IMR-90 (cell line): ENCODE data around the gene PDXDC1. TPM values are rescaled to one million over a fixed set of nuclear protein-coding genes. Genes with fewer than 3 reads are reported as not detected.
"Not testable (repeated sequence)": the region's sequence is repeated elsewhere in the genome, so short reads cannot be mapped to it uniquely, and the experiment has no call there.

ENCODE experiments used
- ATAC-seq: fragments of 200-7000 bp; cut with Tn5 transposase; 2 replicates; pipeline ENCODE4 v1.9.1; 2020; ENCODE audit warnings: low read depth, mild to moderate bottlenecking, moderate library complexity
- BruUV-seq: library from RNA; stranded (reverse); fragments of 400-500 nt; replicated peaks from 2 replicates; lab custom pipeline; 2021; lab: Mats Ljungman, UMichigan
- CTCF ChIA-PET: fragments of 300-600 bp; formaldehyde crosslinking; extraction: SDS; loops from one replicate; lab custom pipeline; 2021; ENCODE audit warnings: antibody characterized with exemption; lab: Yijun Ruan, JAX
- POLR2A ChIA-PET: fragments of 300-600 bp; sonication (Branson Sonifier 250); formaldehyde crosslinking; loops from one replicate; lab custom pipeline; 2022; ENCODE audit warnings: antibody characterized with exemption; ENCODE audit not compliant: unreplicated experiment; lab: Charles Lee
- DNase-seq: peaks from one replicate; pipeline ENCODE4 v3.0.0; 2013
- H2AFZ ChIP-seq: replicated peaks from 2 replicates; pipeline ENCODE3; 2013; ENCODE audit warnings: low read length, mild to moderate bottlenecking; ENCODE audit not compliant: poor library complexity
- H2AK5ac ChIP-seq: 2 replicates; pipeline ENCODE4 v1.6.1; 2013; ENCODE audit warnings: low read depth, low read length, inconsistent platforms
- H2AK9ac ChIP-seq: replicated peaks from 2 replicates; pipeline ENCODE3; 2013; ENCODE audit warnings: mild to moderate bottlenecking, low read depth, low read length, moderate library complexity; ENCODE audit not compliant: poor library complexity
- H2BK120ac ChIP-seq: 2 replicates; pipeline ENCODE4 v1.6.1; 2013; ENCODE audit warnings: low read depth, low read length, inconsistent platforms
- H2BK15ac ChIP-seq: 3 replicates; pipeline ENCODE4 v1.6.1; 2013; ENCODE audit warnings: low read depth, low read length, inconsistent platforms
- H2BK20ac ChIP-seq: 2 replicates; pipeline ENCODE4 v1.6.1; 2013; ENCODE audit warnings: low read depth, mild to moderate bottlenecking, inconsistent platforms, low read length, moderate library complexity
- H2BK5ac ChIP-seq: 2 replicates; pipeline ENCODE4 v1.6.1; 2013; ENCODE audit warnings: mild to moderate bottlenecking, low read depth, low read length, inconsistent platforms; ENCODE audit not compliant: poor library complexity, severe bottlenecking
- H3K14ac ChIP-seq: replicated peaks from 2 replicates; pipeline ENCODE4 v1.6.1; 2013; ENCODE audit warnings: low read depth, low read length, inconsistent platforms
- H3K18ac ChIP-seq: 2 replicates; pipeline ENCODE4 v1.6.1; 2013; ENCODE audit warnings: low read depth, low read length, control low read depth
- H3K23ac ChIP-seq: 2 replicates; pipeline ENCODE4 v1.6.1; 2013; ENCODE audit warnings: low read depth, low read length, inconsistent platforms
- H3K27ac ChIP-seq: 2 replicates; pipeline ENCODE4 v1.5.1; 2013; ENCODE audit warnings: mild to moderate bottlenecking, control low read depth, low read length; ENCODE audit not compliant: insufficient read depth
- H3K27me3 ChIP-seq: 2 replicates; pipeline ENCODE4 v1.6.1; 2013; ENCODE audit warnings: low read length; ENCODE audit not compliant: control insufficient read depth, insufficient read depth
- H3K36me3 ChIP-seq: 2 replicates; pipeline ENCODE4 v1.6.1; 2013; ENCODE audit warnings: low read length, mixed read lengths; ENCODE audit not compliant: control insufficient read depth, insufficient read depth
- H3K4ac ChIP-seq: 2 replicates; pipeline ENCODE4 v1.6.1; 2013; ENCODE audit warnings: low read depth, low read length, inconsistent platforms
- H3K4me1 ChIP-seq: 2 replicates; pipeline ENCODE4 v1.6.1; 2013; ENCODE audit warnings: low read length, mixed read lengths; ENCODE audit not compliant: control insufficient read depth, insufficient read depth
- H3K4me2 ChIP-seq: 2 replicates; pipeline ENCODE4 v1.6.1; 2013; ENCODE audit warnings: low read depth, mild to moderate bottlenecking, control low read depth, low read length, moderate library complexity
- H3K4me3 ChIP-seq: 2 replicates; pipeline ENCODE4 v1.5.1; 2013; ENCODE audit warnings: low read depth, mild to moderate bottlenecking, control low read depth, low read length, moderate library complexity; ENCODE audit not compliant: insufficient read depth
- H3K56ac ChIP-seq: 2 replicates; pipeline ENCODE4 v1.6.1; 2013; ENCODE audit warnings: low read length, inconsistent platforms; ENCODE audit not compliant: insufficient read depth; ENCODE audit errors: extremely low read depth
- H3K79me1 ChIP-seq, 2 experiments: 2 replicates each; pipeline ENCODE4 v1.6.1; 2013; ENCODE audit warnings: low read length in 2 of 2, inconsistent platforms in 1 of 2, low read depth in 1 of 2
- H3K9ac ChIP-seq: 2 replicates; pipeline ENCODE4 v1.6.1; 2013; ENCODE audit warnings: low read depth, low read length, control low read depth
- H3K9me1 ChIP-seq: 2 replicates; pipeline ENCODE4 v1.6.1; 2013; ENCODE audit warnings: low read length, inconsistent platforms; ENCODE audit not compliant: insufficient read depth
- H3K9me3 ChIP-seq: 2 replicates; pipeline ENCODE4 v1.6.1; 2013; ENCODE audit warnings: low read length; ENCODE audit not compliant: control insufficient read depth, insufficient read depth
- H4K20me1 ChIP-seq: 2 replicates; pipeline ENCODE4 v1.6.1; 2013; ENCODE audit warnings: low read length, inconsistent platforms; ENCODE audit not compliant: insufficient read depth
- H4K5ac ChIP-seq: 2 replicates; pipeline ENCODE4 v1.6.1; 2013; ENCODE audit warnings: mild to moderate bottlenecking, low read depth, low read length, control low read depth
- H4K8ac ChIP-seq, 2 experiments: 2 replicates each; pipeline ENCODE4 v1.6.1; 2013; ENCODE audit warnings: low read depth in 2 of 2, low read length in 2 of 2, control low read depth in 1 of 2, inconsistent platforms in 1 of 2
- H4K91ac ChIP-seq: 2 replicates; pipeline ENCODE4 v1.6.1; 2013; ENCODE audit warnings: low read depth, low read length, inconsistent platforms; ENCODE audit not compliant: insufficient read depth
- WGBS, 2 experiments: methylation state at CpG; one replicate each; pipeline versions ENCODE4 v1.1.5 to v1.1.7; 2013; ENCODE audit warnings: missing lambda C conversion rate in 2 of 2; ENCODE audit not compliant: insufficient read length in 1 of 2; ENCODE audit errors: extremely low coverage in 2 of 2; 5-methylcytosine and 5-hydroxymethylcytosine counted together
- dilution Hi-C: fragments of 300-500 bp; cut with HindIII; formaldehyde crosslinking; loops from one replicate; pipeline ENCODE4 v1.14.3; 2018; ENCODE audit warnings: low sequenced_read_pairs; ENCODE audit not compliant: unreplicated experiment
- in situ Hi-C: fragments of 300-500 bp; cut with MboI; formaldehyde crosslinking; loops from 3 replicates; pipeline ENCODE4 v1.14.3; 2019; ENCODE audit warnings: low sequenced_read_pairs, inconsistent platforms, mixed read lengths
- intact Hi-C: fragments of 100-400 bp; cut with micrococcal nuclease; formaldehyde crosslinking; loops from 2 replicates; pipeline ENCODE4 v1.10.0; 2022
- polyA plus RNA-seq, 3 experiments: library from polyadenylated mRNA; depleted of rRNA; stranded (reverse); fragments of >200 nt; gene quantifications; 2 replicates each; pipeline ENCODE4 v1.2.3, GENCODE V29; 2012; ENCODE audit warnings: low replicate concordance in 1 of 3
- total RNA-seq: library from RNA; depleted of rRNA; stranded (reverse); fragments of >200 nt; gene quantifications from 2 replicates; pipeline ENCODE4 v1.2.3, GENCODE V29; 2012

Gene PDXDC1
- total and polyA plus RNA-seq, 2 of the 4 experiments (the other 2 are of a cell fraction): 68.7 to 117 TPM

- H3K79me1 ChIP-seq: peaks cover 0 to 22% of the 10 kb centered on the region in 2 experiments; a peak in 2 of 4 replicates
- in situ Hi-C loops, H4K91ac ChIP-seq, H3K18ac ChIP-seq, H3K27ac ChIP-seq, H2BK120ac ChIP-seq, BruUV-seq, H4K5ac ChIP-seq, H3K36me3 ChIP-seq, DNase-seq, H3K9me3 ChIP-seq, H2AK5ac ChIP-seq, H3K14ac ChIP-seq, H3K9ac ChIP-seq, H3K4me2 ChIP-seq, H2BK5ac ChIP-seq, H3K9me1 ChIP-seq, CTCF ChIA-PET, H3K56ac ChIP-seq, H4K8ac ChIP-seq, POLR2A ChIA-PET, H3K4me3 ChIP-seq, H2AK9ac ChIP-seq, intact Hi-C loops, H2AFZ ChIP-seq, dilution Hi-C loops, H2BK15ac ChIP-seq, H2BK20ac ChIP-seq, H3K23ac ChIP-seq, H3K27me3 ChIP-seq, ATAC-seq, H3K4ac ChIP-seq: not testable (repeated sequence)
- WGBS, 2 experiments: 89% methylated on average over 9 of the region's 30 CpGs; no CpG with 5 or more reads in 1 of the 2 experiments
- peaks cover 21% of the 10 kb centered on the region for H4K20me1 ChIP-seq
- H3K4me1 ChIP-seq: peaks cover 26% of the 10 kb centered on the region
These were observed 165.9 kb downstream of the PDXDC1 start for GRCh38 chr16:15140444-15141365.
